Upper lobe of right lung (tissue), 1 donor: Measurements from ENCODE around the gene BRI3BP. TPM values are rescaled to one million over a fixed set of nuclear protein-coding genes. Genes with fewer than 3 reads are reported as not detected.

Source experiments
- ATAC-seq: fragments of 200-7000 bp; cut with Tn5 transposase; one replicate; pipeline ENCODE4 v1.9.1; 2020; ENCODE audit warnings: mild to moderate bottlenecking, moderate library complexity
- DNase-seq: peaks from one replicate; pipeline ENCODE4 v3.0.0-alpha.2; 2020
- H3K27ac ChIP-seq: fragments of 200-600 bp; one replicate; pipeline ENCODE4 v1.8.0; 2022
- H3K27me3 ChIP-seq: fragments of 200-600 bp; one replicate; pipeline ENCODE4 v1.8.0; 2022; ENCODE audit warnings: mild to moderate bottlenecking
- H3K36me3 ChIP-seq: fragments of 200-600 bp; one replicate; pipeline ENCODE4 v1.8.0; 2022
- H3K4me1 ChIP-seq: fragments of 200-600 bp; one replicate; pipeline ENCODE4 v1.8.0; 2022
- H3K4me3 ChIP-seq: fragments of 200-600 bp; one replicate; pipeline ENCODE4 v1.8.0; 2022; ENCODE audit warnings: mild to moderate bottlenecking
- H3K9me3 ChIP-seq: fragments of 200-600 bp; one replicate; pipeline ENCODE4 v1.8.0; 2022
- CTCF ChIP-seq: fragments of 200-600 bp; IDR thresholded peaks from one replicate; pipeline ENCODE4 v1.8.0; 2022; ENCODE audit warnings: antibody characterized with exemption
- intact Hi-C: fragments of 100-400 bp; cut with DNase I; formaldehyde crosslinking; loops from one replicate; pipeline ENCODE4 v1.11.0; 2022
- total RNA-seq: library from RNA; stranded (reverse); fragmentation: NEBNext Ultra II Directional; extraction: Animal tissue kit (Norgen Biotek cat#: 25700); gene quantifications from one replicate; pipeline ENCODE4 v1.2.1, GENCODE V29; 2021
- donor health status: DM: no; HTN: yes; CAD: no; lungs with severe emphysema.

Gene BRI3BP
- total RNA-seq, 1 donor from 2014 or later, result 8.2 TPM

- no peaks in the 10 kb centered on the region for H3K27me3 ChIP-seq
- DNase-seq, result no peak
- TF ChIP-seq CTCF, result no peak
These were observed 11.2 kb downstream of the BRI3BP start for GRCh38 chr12:125004621-125005020.

GRCh38 chr12:125005652-125006051, 12.2 kb downstream of the BRI3BP start:
- no peak for DNase-seq
- Histone ChIP-seq H3K4me3 (no peak overlapping the region), H3K4me1 (no peaks in the 10 kb centered on the region), H3K27me3 (no peaks in the 10 kb centered on the region), H3K36me3 (no peaks in the 10 kb centered on the region), H3K27ac (no peak overlapping the region), H3K9me3 (no peaks in the 10 kb centered on the region)
- ATAC-seq, result no peak
- intact Hi-C loops, result no loop called here
- no peak for TF ChIP-seq CTCF

More at GRCh38 chr12:125004621-125005020, 11.2 kb downstream of the BRI3BP start:
- H3K27ac ChIP-seq, result no peak overlapping the region
- no peak for ATAC-seq
- H3K9me3 ChIP-seq, result no peaks in the 10 kb centered on the region
- no peak overlapping the region for H3K4me3 ChIP-seq
- intact Hi-C loops, result no loop called here
- H3K4me1 ChIP-seq, result no peaks in the 10 kb centered on the region
- H3K36me3 ChIP-seq, result no peaks in the 10 kb centered on the region

GRCh38 chr12:125006365-125006764, 12.9 kb downstream of the BRI3BP start:
- ATAC-seq (no peak), DNase-seq (no peak)
- H3K27me3 ChIP-seq, result no peaks in the 10 kb centered on the region
- intact Hi-C loops, result no loop called here
- no peaks in the 10 kb centered on the region for H3K9me3 ChIP-seq
- no peak overlapping the region for H3K27ac ChIP-seq
- H3K4me3 ChIP-seq, result no peak overlapping the region
- H3K4me1 ChIP-seq, result no peaks in the 10 kb centered on the region
- no peaks in the 10 kb centered on the region for H3K36me3 ChIP-seq
- no peak for TF ChIP-seq CTCF

- TF ChIP-seq CTCF, result no peak
- H3K4me1 ChIP-seq, result no peaks in the 10 kb centered on the region
- H3K4me3 ChIP-seq, result no peak overlapping the region
- no peaks in the 10 kb centered on the region for H3K9me3 ChIP-seq
- no peaks in the 10 kb centered on the region for H3K36me3 ChIP-seq
- no peak overlapping the region for H3K27ac ChIP-seq
- DNase-seq, result no peak
- ATAC-seq, result peak; percentile 75
- no peaks in the 10 kb centered on the region for H3K27me3 ChIP-seq
- intact Hi-C loops, result no loop called here
These were observed 20.5 kb downstream of the BRI3BP start for GRCh38 chr12:125013816-125014442.

- ATAC-seq (no peak), DNase-seq (no peak)
- Histone ChIP-seq H3K9me3 (no peaks in the 10 kb centered on the region), H3K4me3 (no peak overlapping the region), H3K4me1 (no peaks in the 10 kb centered on the region), H3K27ac (no peak overlapping the region), H3K36me3 (no peaks in the 10 kb centered on the region), H3K27me3 (no peaks in the 10 kb centered on the region)
- no peak for TF ChIP-seq CTCF
- intact Hi-C loops, result no loop called here
These were observed 21.1 kb downstream of the BRI3BP start for GRCh38 chr12:125014526-125014925.
